GM23338 (cell line): ENCODE measurements around the gene SH3RF2. TPM values are rescaled to one million over a fixed set of nuclear protein-coding genes. Genes with fewer than 3 reads are reported as not detected.

Experiments
- ATAC-seq: fragments of 200-7000 bp; cut with Tn5 transposase; 3 replicates; pipeline ENCODE4 v1.9.1; 2020
- DNase-seq: peaks from one replicate; pipeline ENCODE4 v3.0.0-alpha.2; 2015; ENCODE audit warnings: low spot score
- H2AFZ ChIP-seq: fragments of 200-600 bp; sonication (generic); 2 replicates; pipeline ENCODE4 v1.8.0; 2016; ENCODE audit warnings: antibody characterized with exemption, mild to moderate bottlenecking, moderate library complexity
- H3F3A ChIP-seq: fragments of 200-600 bp; sonication (generic); replicated peaks from 2 replicates; pipeline ENCODE4 v1.8.0; 2017; ENCODE audit warnings: antibody characterized with exemption, mixed run types, low read depth
- H3K27ac ChIP-seq: fragments of 200-600 bp; sonication (generic); 2 replicates; pipeline ENCODE4 v1.6.1; 2016; ENCODE audit warnings: low read depth
- H3K27me3 ChIP-seq: fragments of 200-600 bp; sonication (generic); 2 replicates; pipeline ENCODE4 v1.8.0; 2016; ENCODE audit warnings: mild to moderate bottlenecking, mixed run types, moderate library complexity; ENCODE audit not compliant: insufficient read depth
- H3K36me3 ChIP-seq: fragments of 200-600 bp; sonication (generic); 2 replicates; pipeline ENCODE4 v1.8.0; 2016; ENCODE audit warnings: mild to moderate bottlenecking; ENCODE audit not compliant: insufficient read depth
- H3K4me1 ChIP-seq: fragments of 200-600 bp; sonication (generic); 2 replicates; pipeline ENCODE4 v1.8.0; 2016; ENCODE audit warnings: mild to moderate bottlenecking, moderate library complexity; ENCODE audit not compliant: insufficient read depth
- H3K4me2 ChIP-seq: fragments of 200-600 bp; sonication (generic); 2 replicates; pipeline ENCODE4 v1.7.1; 2017; ENCODE audit warnings: mixed run types
- H3K4me3 ChIP-seq: fragments of 200-600 bp; sonication (generic); 2 replicates; pipeline ENCODE4 v1.6.1; 2016; ENCODE audit warnings: mixed run types
- H3K79me2 ChIP-seq: fragments of 200-600 bp; sonication (generic); replicated peaks from 2 replicates; pipeline ENCODE4 v1.8.0; 2017; ENCODE audit warnings: mild to moderate bottlenecking; ENCODE audit not compliant: insufficient read depth
- H3K9me2 ChIP-seq: fragments of 200-600 bp; sonication (generic); 2 replicates; pipeline ENCODE4 v1.8.0; 2017; ENCODE audit not compliant: insufficient read depth
- H4K20me1 ChIP-seq: fragments of 200-600 bp; sonication (generic); replicated peaks from 2 replicates; pipeline ENCODE4 v1.8.0; 2017; ENCODE audit warnings: mild to moderate bottlenecking; ENCODE audit not compliant: insufficient read depth
- H3K27ac Mint-ChIP-seq: 2 replicates; pipeline ENCODE4 v1.8.0; 2020; ENCODE audit warnings: inconsistent platforms, mild to moderate bottlenecking, moderate library complexity, mixed read lengths
- H3K27me3 Mint-ChIP-seq: 3 replicates; pipeline ENCODE4 v1.8.0; 2022; ENCODE audit warnings: low read depth, mild to moderate bottlenecking, moderate library complexity, mixed read lengths, inconsistent platforms; ENCODE audit not compliant: insufficient read depth, poor library complexity
- H3K36me3 Mint-ChIP-seq: 3 replicates; pipeline ENCODE4 v1.8.0; 2021; ENCODE audit warnings: low read depth, mild to moderate bottlenecking, inconsistent platforms, moderate library complexity, mixed read lengths
- H3K4me1 Mint-ChIP-seq: 3 replicates; pipeline ENCODE4 v1.8.0; 2020; ENCODE audit warnings: mild to moderate bottlenecking, inconsistent platforms, mixed read lengths
- H3K4me3 Mint-ChIP-seq: 3 replicates; pipeline ENCODE4 v1.8.0; 2021; ENCODE audit warnings: moderate library complexity, mild to moderate bottlenecking, inconsistent platforms, mixed read lengths
- H3K9me3 Mint-ChIP-seq: 3 replicates; pipeline ENCODE4 v1.8.0; 2020; ENCODE audit warnings: moderate library complexity, mild to moderate bottlenecking, inconsistent platforms, mixed read lengths
- CREB1 ChIP-seq: fragments of 250-450 bp; sonication (Bioruptor Pico); IDR thresholded peaks from 2 replicates; pipeline ENCODE4 v1.5.0; 2020; ENCODE audit warnings: low read depth, mild to moderate bottlenecking, moderate library complexity
- EZH2 ChIP-seq: fragments of 200-600 bp; sonication (generic); IDR thresholded peaks from one replicate; pipeline ENCODE4 v1.8.0; 2017; ENCODE audit warnings: antibody characterized with exemption, mild to moderate bottlenecking, low read depth; ENCODE audit not compliant: unreplicated experiment
- EZH2phosphoT487 ChIP-seq: fragments of 200-600 bp; sonication (generic); IDR thresholded peaks from one replicate; pipeline ENCODE4 v1.8.1; 2018; ENCODE audit warnings: antibody characterized with exemption; ENCODE audit not compliant: unreplicated experiment
- JUNB ChIP-seq: IDR thresholded peaks from one replicate; pipeline ENCODE4 v1.6.1; 2016; ENCODE audit warnings: antibody characterized with exemption; ENCODE audit not compliant: unreplicated experiment
- NANOG ChIP-seq: IDR thresholded peaks from 2 replicates; pipeline ENCODE4 v1.6.1; 2016; ENCODE audit warnings: antibody characterized with exemption, borderline replicate concordance
- POLR2AphosphoS5 ChIP-seq: IDR thresholded peaks from 2 replicates; pipeline ENCODE4 v1.6.1; 2016; ENCODE audit warnings: antibody characterized with exemption, low read depth
- STAT1 ChIP-seq: IDR thresholded peaks from one replicate; pipeline ENCODE4 v1.6.1; 2016; ENCODE audit warnings: antibody characterized with exemption; ENCODE audit not compliant: unreplicated experiment
- ZNF114 ChIP-seq: fragments of 250-450 bp; sonication (Bioruptor Pico); IDR thresholded peaks from 2 replicates; pipeline ENCODE4 v1.5.0; 2020; ENCODE audit warnings: mild to moderate bottlenecking, moderate library complexity
- ZNF331 ChIP-seq: fragments of 250-450 bp; sonication (Bioruptor Pico); IDR thresholded peaks from 2 replicates; pipeline ENCODE4 v1.5.0; 2020; ENCODE audit warnings: low read depth, mild to moderate bottlenecking, moderate library complexity
- polyA plus RNA-seq: library from polyadenylated mRNA; unstranded; fragments of >200 nt; fragmentation: Nextera tagmentation; extraction: Ambion mirVana; gene quantifications from 2 replicates; pipeline ENCODE4 v1.2.1, GENCODE V29; 2016
- total RNA-seq: library from RNA; depleted of rRNA; stranded (reverse); fragments of >200 nt; shearing (Covaris generic); gene quantifications from 2 replicates; pipeline ENCODE4 v1.2.3, GENCODE V29; 2014
- TF ChIP-seq, protein P1 (sequence below): IDR thresholded peaks from 2 replicates; pipeline ENCODE4 v1.6.1; 2016; ENCODE audit warnings: antibody characterized with exemption
- TF ChIP-seq, protein P2 (sequence below), 2 experiments: fragments of 200-600 bp in 1 of 2; sonication (generic) in 1 of 2; conservative IDR thresholded peaks; 2 replicates each; pipeline versions ENCODE4 v1.5.1 to v1.6.1; 2016 to 2017; ENCODE audit warnings: antibody characterized with exemption in 2 of 2, low read depth in 2 of 2, mild to moderate bottlenecking in 2 of 2, moderate library complexity in 1 of 2
- TF ChIP-seq, protein P3 (sequence below): IDR thresholded peaks from one replicate; pipeline ENCODE4 v1.6.1; 2018; ENCODE audit warnings: antibody characterized with exemption; ENCODE audit not compliant: unreplicated experiment
- TF ChIP-seq, protein P4 (sequence below): fragments of 250-450 bp; sonication (Bioruptor Pico); IDR thresholded peaks from 2 replicates; pipeline ENCODE4 v1.5.0; 2020; ENCODE audit warnings: mild to moderate bottlenecking, moderate library complexity

Gene SH3RF2
- total and polyA plus RNA-seq, 2 experiments from 2014 or later, result 1.7 to 2.4 TPM

DNA sequence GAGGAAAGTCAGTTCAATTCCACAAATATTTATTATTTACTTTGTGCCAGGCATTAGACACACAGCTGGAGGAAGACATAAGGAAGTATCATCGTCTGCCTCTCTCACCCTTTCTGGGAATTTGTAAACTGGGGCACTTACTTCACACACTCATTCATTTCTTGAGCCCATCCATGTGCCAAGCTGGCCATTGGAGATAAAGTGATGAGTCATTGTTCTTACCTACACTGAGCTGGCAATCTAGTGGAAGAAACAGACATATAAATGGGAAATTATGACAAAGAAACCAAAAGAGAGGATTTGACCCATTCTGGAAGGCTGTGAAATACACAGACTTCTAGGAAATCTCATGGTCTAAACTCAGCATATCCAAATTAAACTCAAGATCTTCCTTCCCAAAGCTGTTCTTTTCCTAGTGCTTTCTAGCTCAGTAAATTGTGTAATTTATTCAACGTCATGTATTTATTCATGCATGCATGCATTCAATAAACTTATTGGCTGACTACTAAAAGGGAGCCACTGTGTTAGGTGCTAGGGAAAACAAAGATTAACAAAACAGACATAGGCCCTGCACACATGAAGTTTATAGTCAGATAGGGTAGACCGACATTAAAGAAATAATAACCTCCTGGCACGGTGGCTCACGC is 65.3 kb downstream of the SH3RF2 start:
- no peaks in the 10 kb centered on the region for H3F3A ChIP-seq
- Mint-ChIP-seq H3K4me1 (no peaks in the 10 kb centered on the region), H3K27me3 (no peaks in the 10 kb centered on the region), H3K36me3 (no peaks in the 10 kb centered on the region), H3K4me3 (no peak overlapping the region), H3K27ac (no peak overlapping the region), H3K9me3 (no peaks in the 10 kb centered on the region)
- H3K4me3 ChIP-seq, result no peak overlapping the region
- no peaks in the 10 kb centered on the region for H3K27me3 ChIP-seq
- H3K79me2 ChIP-seq, result no peaks in the 10 kb centered on the region
- DNase-seq (no peak), ATAC-seq (no peak)
- H3K27ac ChIP-seq, result no peak overlapping the region
- TF ChIP-seq EZH2phosphoT487 (no peak), ZNF331 (CRISPR knock-in tag) (no peak), CREB1 (CRISPR knock-in tag) (no peak), POLR2AphosphoS5 (no peak), ZNF114 (CRISPR knock-in tag) (no peak), STAT1 (no peak), EZH2 (no peak), JUNB (no peak), NANOG (no peak)
- TF ChIP-seq, protein P1, sequence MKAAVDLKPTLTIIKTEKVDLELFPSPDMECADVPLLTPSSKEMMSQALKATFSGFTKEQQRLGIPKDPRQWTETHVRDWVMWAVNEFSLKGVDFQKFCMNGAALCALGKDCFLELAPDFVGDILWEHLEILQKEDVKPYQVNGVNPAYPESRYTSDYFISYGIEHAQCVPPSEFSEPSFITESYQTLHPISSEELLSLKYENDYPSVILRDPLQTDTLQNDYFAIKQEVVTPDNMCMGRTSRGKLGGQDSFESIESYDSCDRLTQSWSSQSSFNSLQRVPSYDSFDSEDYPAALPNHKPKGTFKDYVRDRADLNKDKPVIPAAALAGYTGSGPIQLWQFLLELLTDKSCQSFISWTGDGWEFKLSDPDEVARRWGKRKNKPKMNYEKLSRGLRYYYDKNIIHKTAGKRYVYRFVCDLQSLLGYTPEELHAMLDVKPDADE, result no peak
- TF ChIP-seq, protein P2, sequence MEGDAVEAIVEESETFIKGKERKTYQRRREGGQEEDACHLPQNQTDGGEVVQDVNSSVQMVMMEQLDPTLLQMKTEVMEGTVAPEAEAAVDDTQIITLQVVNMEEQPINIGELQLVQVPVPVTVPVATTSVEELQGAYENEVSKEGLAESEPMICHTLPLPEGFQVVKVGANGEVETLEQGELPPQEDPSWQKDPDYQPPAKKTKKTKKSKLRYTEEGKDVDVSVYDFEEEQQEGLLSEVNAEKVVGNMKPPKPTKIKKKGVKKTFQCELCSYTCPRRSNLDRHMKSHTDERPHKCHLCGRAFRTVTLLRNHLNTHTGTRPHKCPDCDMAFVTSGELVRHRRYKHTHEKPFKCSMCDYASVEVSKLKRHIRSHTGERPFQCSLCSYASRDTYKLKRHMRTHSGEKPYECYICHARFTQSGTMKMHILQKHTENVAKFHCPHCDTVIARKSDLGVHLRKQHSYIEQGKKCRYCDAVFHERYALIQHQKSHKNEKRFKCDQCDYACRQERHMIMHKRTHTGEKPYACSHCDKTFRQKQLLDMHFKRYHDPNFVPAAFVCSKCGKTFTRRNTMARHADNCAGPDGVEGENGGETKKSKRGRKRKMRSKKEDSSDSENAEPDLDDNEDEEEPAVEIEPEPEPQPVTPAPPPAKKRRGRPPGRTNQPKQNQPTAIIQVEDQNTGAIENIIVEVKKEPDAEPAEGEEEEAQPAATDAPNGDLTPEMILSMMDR (conservative IDR thresholded peaks at IDR 0.05; ENCODE audit: low read depth in 2 of 2), result no peak
- TF ChIP-seq, protein P3, sequence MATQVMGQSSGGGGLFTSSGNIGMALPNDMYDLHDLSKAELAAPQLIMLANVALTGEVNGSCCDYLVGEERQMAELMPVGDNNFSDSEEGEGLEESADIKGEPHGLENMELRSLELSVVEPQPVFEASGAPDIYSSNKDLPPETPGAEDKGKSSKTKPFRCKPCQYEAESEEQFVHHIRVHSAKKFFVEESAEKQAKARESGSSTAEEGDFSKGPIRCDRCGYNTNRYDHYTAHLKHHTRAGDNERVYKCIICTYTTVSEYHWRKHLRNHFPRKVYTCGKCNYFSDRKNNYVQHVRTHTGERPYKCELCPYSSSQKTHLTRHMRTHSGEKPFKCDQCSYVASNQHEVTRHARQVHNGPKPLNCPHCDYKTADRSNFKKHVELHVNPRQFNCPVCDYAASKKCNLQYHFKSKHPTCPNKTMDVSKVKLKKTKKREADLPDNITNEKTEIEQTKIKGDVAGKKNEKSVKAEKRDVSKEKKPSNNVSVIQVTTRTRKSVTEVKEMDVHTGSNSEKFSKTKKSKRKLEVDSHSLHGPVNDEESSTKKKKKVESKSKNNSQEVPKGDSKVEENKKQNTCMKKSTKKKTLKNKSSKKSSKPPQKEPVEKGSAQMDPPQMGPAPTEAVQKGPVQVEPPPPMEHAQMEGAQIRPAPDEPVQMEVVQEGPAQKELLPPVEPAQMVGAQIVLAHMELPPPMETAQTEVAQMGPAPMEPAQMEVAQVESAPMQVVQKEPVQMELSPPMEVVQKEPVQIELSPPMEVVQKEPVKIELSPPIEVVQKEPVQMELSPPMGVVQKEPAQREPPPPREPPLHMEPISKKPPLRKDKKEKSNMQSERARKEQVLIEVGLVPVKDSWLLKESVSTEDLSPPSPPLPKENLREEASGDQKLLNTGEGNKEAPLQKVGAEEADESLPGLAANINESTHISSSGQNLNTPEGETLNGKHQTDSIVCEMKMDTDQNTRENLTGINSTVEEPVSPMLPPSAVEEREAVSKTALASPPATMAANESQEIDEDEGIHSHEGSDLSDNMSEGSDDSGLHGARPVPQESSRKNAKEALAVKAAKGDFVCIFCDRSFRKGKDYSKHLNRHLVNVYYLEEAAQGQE, result no peak
- TF ChIP-seq, protein P4, sequence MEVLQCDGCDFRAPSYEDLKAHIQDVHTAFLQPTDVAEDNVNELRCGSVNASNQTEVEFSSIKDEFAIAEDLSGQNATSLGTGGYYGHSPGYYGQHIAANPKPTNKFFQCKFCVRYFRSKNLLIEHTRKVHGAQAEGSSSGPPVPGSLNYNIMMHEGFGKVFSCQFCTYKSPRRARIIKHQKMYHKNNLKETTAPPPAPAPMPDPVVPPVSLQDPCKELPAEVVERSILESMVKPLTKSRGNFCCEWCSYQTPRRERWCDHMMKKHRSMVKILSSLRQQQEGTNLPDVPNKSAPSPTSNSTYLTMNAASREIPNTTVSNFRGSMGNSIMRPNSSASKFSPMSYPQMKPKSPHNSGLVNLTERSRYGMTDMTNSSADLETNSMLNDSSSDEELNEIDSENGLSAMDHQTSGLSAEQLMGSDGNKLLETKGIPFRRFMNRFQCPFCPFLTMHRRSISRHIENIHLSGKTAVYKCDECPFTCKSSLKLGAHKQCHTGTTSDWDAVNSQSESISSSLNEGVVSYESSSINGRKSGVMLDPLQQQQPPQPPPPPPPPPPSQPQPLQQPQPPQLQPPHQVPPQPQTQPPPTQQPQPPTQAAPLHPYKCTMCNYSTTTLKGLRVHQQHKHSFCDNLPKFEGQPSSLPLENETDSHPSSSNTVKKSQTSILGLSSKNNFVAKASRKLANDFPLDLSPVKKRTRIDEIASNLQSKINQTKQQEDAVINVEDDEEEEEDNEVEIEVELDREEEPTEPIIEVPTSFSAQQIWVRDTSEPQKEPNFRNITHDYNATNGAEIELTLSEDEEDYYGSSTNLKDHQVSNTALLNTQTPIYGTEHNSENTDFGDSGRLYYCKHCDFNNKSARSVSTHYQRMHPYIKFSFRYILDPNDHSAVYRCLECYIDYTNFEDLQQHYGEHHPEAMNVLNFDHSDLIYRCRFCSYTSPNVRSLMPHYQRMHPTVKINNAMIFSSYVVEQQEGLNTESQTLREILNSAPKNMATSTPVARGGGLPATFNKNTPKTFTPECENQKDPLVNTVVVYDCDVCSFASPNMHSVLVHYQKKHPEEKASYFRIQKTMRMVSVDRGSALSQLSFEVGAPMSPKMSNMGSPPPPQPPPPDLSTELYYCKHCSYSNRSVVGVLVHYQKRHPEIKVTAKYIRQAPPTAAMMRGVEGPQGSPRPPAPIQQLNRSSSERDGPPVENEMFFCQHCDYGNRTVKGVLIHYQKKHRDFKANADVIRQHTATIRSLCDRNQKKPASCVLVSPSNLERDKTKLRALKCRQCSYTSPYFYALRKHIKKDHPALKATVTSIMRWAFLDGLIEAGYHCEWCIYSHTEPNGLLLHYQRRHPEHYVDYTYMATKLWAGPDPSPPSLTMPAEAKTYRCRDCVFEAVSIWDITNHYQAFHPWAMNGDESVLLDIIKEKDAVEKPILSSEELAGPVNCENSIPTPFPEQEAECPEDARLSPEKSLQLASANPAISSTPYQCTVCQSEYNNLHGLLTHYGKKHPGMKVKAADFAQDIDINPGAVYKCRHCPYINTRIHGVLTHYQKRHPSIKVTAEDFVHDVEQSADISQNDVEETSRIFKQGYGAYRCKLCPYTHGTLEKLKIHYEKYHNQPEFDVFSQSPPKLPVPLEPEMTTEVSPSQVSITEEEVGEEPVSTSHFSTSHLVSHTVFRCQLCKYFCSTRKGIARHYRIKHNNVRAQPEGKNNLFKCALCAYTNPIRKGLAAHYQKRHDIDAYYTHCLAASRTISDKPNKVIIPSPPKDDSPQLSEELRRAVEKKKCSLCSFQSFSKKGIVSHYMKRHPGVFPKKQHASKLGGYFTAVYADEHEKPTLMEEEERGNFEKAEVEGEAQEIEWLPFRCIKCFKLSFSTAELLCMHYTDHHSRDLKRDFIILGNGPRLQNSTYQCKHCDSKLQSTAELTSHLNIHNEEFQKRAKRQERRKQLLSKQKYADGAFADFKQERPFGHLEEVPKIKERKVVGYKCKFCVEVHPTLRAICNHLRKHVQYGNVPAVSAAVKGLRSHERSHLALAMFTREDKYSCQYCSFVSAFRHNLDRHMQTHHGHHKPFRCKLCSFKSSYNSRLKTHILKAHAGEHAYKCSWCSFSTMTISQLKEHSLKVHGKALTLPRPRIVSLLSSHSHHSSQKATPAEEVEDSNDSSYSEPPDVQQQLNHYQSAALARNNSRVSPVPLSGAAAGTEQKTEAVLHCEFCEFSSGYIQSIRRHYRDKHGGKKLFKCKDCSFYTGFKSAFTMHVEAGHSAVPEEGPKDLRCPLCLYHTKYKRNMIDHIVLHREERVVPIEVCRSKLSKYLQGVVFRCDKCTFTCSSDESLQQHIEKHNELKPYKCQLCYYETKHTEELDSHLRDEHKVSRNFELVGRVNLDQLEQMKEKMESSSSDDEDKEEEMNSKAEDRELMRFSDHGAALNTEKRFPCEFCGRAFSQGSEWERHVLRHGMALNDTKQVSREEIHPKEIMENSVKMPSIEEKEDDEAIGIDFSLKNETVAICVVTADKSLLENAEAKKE (CRISPR knock-in tag), result no peak
- H3K4me2 ChIP-seq, result no peak overlapping the region
- no peaks in the 10 kb centered on the region for H4K20me1 ChIP-seq
- H3K9me2 ChIP-seq, result 0 out of 2 replicates have a peak, but pooled peaks cover under 1% of the 10 kb centered on the region
- no peaks in the 10 kb centered on the region for H3K4me1 ChIP-seq
- H2AFZ ChIP-seq, result no peak overlapping the region
- H3K36me3 ChIP-seq, result no peaks in the 10 kb centered on the region
